HepG2 (cell line): ENCODE results near the gene CXXC5.

Experiments
- ATF7 ChIP-seq, 2 experiments: fragments of 450-650 bp in 1 of 2; sonication (generic) in 1 of 2; formaldehyde crosslinking in 1 of 2; IDR thresholded peaks; 2 replicates each; pipeline versions ENCODE4 v1.4.0 to v1.6.1; 2016 to 2020; ENCODE audit warnings: antibody characterized with exemption in 1 of 2, mild to moderate bottlenecking in 1 of 2, missing genetic modification reagents in 1 of 2
- CEBPB ChIP-seq: IDR thresholded peaks from 2 replicates; pipeline ENCODE4 v1.6.1; 2011; ENCODE audit warnings: low read depth, low read length, improper control_type of control experiment, borderline replicate concordance
- CENPX ChIP-seq: sonication (generic); formaldehyde crosslinking; IDR thresholded peaks from 2 replicates; pipeline ENCODE4 v1.9.0; 2021; ENCODE audit warnings: mild to moderate bottlenecking, missing genetic modification reagents, moderate library complexity
- CTCF ChIP-seq: sonication (generic); formaldehyde crosslinking; IDR thresholded peaks from 2 replicates; pipeline ENCODE4 v1.5.0; 2020; ENCODE audit warnings: mild to moderate bottlenecking, missing genetic modification reagents, moderate library complexity
- PHF8 ChIP-seq: sonication (generic); formaldehyde crosslinking; IDR thresholded peaks from 2 replicates; pipeline ENCODE4 v1.5.0; 2020; ENCODE audit warnings: missing genetic modification reagents
- POLR2A ChIP-seq, 2 experiments: IDR thresholded peaks; 2 replicates each; pipeline ENCODE4 v1.6.1; 2011; ENCODE audit warnings: low read depth in 2 of 2, low read length in 2 of 2, mild to moderate bottlenecking in 1 of 2, moderate library complexity in 1 of 2; ENCODE audit not compliant: insufficient read depth in 1 of 2
- SMC3 ChIP-seq: IDR thresholded peaks from 2 replicates; pipeline ENCODE4 v1.6.1; 2011; ENCODE audit warnings: low read length, improper control_type of control experiment
- U2AF1 ChIP-seq: fragments of 200-400 bp; formaldehyde crosslinking; optimal IDR thresholded peaks from 2 replicates; pipeline ENCODE3; 2017; ENCODE audit warnings: mild to moderate bottlenecking, low read depth, low read length

GRCh38 chr5:139670369-139671095, 22.4 kb downstream of the CXXC5 start:
- no peak for TF ChIP-seq ATF7 (IDR thresholded peaks at IDR 0.05)
- TF ChIP-seq ATF7 (CRISPR knock-in tag; IDR thresholded peaks at IDR 0.05), result no peak
- no peak for TF ChIP-seq U2AF1
- peak; percentile 67 for TF ChIP-seq CTCF (CRISPR knock-in tag)
- TF ChIP-seq POLR2A (IDR thresholded peaks at IDR 0.05; ENCODE audit: insufficient read depth in 1 of 2, low read depth in 2 of 2, low read length in 2 of 2), result no peak
- TF ChIP-seq CENPX (CRISPR knock-in tag), result no peak
- no peak for TF ChIP-seq PHF8 (CRISPR knock-in tag)
- no peak for TF ChIP-seq CEBPB
- TF ChIP-seq SMC3, result no peak
